HG03354 (cell line): ENCODE results near the gene TNNI3.
"Not testable (repeated sequence)": the region's sequence is repeated elsewhere in the genome, so short reads cannot be mapped to it uniquely, and the experiment has no call there.

Experiments
- ATAC-seq: cut with Tn5 transposase; IDR thresholded peaks from one replicate; pipeline ENCODE4 v1.9.1; 2021; ENCODE audit warnings: mild to moderate bottlenecking; ENCODE audit not compliant: unreplicated experiment, poor library complexity, severe bottlenecking

TNNI3 gene

DNA sequence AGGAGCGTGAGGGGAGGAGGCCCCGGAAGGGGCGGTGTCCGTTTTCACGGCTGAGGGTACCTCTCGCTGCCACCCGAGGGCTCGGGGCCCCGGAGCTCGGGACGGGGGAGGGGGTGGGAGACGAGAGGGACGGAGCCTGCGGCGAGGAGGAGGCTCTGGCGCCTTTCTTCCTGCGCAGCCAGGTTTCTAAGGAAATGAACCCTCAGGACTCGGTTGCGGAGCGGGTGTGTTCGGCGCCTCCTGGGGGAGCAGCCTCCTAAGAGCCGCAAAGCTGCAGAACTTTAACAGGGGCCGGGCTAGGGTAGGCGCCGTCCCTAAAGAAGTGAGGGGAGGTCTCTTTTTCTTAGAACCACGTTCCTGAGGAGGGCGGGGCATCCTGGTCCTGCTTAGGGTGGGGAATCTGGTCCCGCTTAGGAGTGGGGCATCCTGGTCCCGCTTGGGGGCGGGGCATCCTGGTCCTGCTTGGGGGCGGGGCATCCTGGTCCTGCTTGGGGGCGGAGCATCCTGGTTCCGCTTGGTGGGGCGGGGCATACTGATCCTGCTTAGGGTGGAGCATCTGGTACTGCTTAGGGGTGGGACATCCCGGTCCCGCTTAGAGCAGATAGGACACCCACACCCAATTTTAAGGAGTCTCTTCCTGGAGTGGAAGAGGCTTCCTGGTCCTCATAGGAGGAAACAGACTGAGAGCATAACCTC is 16.3 kb upstream of the TNNI3 start:
- ATAC-seq, result no peak

DNA sequence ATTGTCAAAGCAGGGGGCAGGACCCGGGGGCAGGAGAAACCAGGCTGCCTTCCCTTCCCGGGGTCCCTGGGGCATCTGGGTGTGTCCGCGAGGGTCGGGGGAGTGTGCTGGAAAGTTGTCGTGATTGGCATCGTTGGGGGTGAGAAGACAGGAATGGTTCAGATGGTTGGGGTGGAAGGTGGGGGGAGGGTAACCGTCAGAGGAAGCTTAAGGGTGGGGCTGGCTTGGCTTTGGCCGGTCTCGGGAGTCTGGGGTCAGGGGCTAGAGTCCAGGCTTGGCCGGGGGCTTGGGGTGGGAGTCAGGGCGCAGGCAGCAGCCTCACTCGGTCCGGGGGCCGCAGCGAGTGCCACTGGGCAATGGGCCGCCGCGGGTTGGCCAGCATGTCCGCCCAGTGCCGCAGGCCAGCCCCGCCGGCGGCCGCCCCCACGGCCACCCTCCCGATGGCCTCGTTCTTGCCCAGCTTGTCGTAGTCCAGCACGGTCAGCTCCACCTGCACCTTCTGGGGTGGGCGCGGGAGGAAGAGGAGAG is 15.7 kb upstream of the TNNI3 start:
- no peak for ATAC-seq

DNA sequence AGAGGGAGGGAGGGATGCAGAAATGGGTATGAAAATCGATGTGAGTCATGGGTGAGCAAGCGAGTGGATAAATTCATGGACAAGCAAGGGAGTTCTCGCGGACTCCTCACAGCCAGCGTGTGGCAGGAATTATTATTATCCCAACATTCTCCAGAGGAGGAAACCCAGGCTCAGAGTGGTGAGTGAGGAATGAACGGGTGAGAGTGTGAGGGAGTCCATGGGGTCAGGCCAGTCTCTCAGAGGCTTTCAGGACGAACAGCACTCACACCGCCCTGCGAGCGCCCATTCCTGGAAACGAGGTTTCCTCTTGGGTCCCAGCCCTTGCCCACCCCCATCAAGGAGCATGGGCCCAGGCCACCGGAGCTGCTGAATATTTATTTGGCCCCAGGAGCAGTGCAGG is 15.2 kb upstream of the TNNI3 start:
- ATAC-seq, result no peak

DNA sequence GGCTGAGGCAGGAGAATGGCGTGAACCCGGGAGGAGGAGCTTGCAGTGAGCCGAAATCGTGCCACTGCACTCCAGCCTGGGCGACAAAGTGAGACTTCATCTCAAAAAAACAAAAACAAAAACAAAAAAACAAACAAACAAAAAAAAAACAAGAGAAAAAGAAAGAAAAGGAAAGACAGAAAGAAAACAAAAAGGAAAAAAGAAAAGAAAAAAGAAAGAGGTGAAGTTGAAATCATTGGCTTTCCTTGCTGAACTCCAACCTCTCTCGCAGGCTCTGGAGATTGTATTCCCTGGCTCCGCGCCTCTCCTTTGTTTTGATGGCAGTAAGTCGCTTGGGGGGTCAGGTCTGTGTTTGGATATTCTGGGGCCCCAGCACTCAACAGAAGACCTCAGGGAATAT is 14.8 kb upstream of the TNNI3 start:
- not testable (repeated sequence) for ATAC-seq

DNA sequence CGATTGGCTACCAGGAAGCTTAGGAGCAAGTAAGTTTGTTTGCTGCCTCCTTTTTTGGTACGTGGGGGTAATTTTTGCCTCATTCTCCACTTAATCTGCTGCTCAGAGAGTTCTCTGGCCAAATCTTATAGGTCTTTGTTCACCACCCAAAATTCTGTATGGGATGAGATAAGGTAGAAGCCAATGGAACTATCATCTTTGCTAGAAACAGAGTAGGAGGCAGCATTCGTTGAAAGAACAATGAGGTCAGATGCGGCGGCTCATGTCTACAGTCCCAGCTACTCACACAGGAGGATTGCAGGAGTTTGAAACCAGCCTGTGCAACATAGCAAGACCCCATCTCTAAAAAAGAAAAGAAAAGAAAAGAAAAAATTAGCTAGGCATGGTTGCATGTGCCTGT is 13.9 kb upstream of the TNNI3 start:
- no peak for ATAC-seq

DNA sequence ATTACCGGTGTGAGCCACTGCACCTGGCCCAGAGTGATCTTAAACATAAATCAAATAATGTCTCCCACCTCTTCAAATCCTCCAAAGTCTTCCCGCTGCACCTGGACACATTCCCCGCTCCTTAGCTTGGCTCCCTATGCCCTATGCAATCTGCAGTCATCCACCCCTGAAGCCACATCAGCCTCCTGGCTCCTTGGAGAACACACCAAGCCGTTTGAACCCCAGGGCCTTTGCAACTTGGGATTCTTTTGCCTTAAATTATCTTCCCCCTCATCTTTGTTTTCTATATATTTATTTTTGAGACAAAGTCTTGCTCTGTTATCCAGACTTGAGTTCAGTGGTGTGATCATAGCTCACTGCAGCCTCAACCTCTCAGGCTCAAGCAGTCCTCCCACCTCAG is 11.6 kb upstream of the TNNI3 start:
- ATAC-seq, result no peak

DNA sequence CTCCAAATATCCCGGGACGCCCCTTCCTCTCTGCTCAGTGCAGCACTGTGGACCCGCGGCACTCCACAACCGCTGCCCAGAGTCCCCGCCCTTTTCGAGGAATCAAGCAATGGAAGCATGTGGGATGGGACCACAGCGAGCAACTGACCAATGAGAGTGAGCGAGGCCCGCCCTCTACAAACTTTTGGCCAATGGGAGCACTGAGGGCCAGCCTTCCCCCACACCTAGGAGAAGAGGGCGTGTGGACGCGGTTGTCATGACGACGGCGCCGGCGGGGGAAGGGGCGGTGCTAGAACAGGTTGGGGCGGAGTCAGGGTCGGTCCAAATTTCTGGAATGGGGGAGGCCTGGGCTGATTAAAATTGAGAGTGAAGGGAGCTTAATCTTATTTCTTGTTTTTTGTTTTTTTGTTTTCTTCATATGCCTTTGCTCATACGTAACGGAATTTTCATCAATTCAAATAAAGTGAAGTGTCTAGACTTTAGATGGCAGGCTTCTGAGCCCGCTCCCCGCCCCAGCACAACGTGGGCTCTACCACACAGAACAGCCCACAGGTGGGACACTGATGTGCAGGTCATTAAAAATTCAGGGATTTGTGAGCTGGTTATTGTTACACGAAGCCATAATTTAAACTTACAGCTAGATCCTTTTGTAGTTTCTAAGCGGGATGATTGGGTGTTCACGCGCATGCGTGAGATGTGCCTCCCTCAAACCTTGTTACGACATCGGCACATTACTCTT is 9.2 kb upstream of the TNNI3 start, which contains the start of gene DNAAF3:
DNAAF3 (minus strand) TSS at position 84 of the 739 bp plus-strand sequence. CDS start 200 bp downstream, outside the sequence.
- ATAC-seq, result peak; percentile 88

DNA sequence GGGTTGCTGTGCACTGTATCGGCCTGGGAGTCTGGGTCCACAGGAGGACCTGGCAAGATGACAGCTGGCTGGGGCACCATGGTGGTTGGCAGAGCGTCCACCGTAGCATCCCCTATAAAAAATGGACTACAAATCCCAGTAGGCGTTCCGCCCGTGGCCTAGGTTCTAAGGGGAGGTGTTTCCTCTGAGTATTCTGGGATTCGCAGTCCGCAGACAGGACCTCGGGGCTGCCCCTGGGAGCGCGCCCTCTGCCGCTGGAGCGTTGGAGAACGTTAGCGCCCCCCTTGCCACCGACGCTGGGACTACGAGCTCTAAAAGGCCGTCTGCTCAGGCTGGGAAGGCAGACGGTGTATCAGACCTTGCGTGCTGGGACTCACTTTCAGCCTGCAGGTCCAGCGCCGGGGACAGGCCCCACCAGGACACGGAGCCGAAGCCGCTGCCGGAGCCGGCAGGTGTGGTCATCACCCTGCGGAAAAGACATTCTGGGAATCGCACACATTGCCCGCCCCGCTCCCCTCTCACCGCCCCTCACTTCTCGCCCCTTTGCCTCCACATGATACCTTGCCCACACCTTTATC is 8.5 kb upstream of the TNNI3 start:
- peak; percentile 34 for ATAC-seq

DNA sequence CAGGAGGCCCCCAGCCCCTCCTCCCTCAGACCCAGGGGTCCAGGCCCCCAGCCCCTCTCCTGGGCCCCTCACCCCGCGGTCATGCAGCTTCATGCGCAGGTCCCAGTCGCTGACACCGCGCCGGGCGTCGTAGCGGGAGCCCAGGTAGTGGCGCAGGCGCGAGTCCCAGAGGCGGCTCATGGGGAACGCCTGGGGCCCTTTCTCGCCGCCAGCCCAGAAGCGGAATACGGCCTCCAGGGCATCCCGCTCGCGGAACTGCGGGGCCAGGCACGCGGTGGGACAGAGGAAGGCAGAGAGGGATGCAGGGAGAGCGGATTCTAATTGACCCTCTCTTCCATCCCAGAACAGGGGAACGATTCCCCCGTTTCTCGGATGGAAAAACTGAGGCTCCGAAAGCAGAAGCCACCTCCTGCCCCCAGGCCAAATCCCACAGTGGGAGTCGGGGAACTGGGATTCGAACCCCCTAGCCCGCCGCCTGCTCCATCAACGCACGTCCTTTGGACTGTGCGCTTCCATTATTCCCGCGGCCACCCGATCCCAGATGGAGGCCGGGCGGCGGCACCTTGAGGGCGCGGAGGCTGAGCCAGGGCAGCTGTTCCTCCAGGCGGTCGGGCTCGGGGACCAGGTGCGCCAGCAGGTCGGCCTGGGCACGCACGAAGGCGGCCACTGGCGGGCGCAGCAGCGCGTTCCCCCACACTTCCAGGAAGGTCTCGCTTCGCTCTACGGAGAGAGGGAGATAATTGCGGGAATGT is 4.2 kb upstream of the TNNI3 start:
- no peak for ATAC-seq

DNA sequence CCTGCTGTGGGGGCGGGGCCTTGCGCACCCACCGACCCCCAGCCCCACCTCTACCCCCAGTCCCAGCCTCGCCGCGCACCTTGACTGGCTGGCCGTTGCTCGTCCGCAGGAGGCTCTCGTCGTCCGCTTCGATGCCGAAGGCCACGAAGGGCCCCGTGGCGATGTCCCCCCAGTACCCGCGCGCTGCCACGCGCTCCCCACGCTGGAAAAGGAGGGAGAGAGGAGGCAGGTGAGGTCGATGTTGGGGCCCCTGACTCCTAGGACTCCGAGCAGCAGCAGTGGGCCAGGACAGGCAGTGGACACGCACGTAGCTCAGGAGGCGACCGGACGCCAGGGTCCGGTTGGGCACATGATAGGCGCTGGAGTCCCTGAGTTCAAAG is 3.4 kb upstream of the TNNI3 start:
- ATAC-seq, result no peak

DNA sequence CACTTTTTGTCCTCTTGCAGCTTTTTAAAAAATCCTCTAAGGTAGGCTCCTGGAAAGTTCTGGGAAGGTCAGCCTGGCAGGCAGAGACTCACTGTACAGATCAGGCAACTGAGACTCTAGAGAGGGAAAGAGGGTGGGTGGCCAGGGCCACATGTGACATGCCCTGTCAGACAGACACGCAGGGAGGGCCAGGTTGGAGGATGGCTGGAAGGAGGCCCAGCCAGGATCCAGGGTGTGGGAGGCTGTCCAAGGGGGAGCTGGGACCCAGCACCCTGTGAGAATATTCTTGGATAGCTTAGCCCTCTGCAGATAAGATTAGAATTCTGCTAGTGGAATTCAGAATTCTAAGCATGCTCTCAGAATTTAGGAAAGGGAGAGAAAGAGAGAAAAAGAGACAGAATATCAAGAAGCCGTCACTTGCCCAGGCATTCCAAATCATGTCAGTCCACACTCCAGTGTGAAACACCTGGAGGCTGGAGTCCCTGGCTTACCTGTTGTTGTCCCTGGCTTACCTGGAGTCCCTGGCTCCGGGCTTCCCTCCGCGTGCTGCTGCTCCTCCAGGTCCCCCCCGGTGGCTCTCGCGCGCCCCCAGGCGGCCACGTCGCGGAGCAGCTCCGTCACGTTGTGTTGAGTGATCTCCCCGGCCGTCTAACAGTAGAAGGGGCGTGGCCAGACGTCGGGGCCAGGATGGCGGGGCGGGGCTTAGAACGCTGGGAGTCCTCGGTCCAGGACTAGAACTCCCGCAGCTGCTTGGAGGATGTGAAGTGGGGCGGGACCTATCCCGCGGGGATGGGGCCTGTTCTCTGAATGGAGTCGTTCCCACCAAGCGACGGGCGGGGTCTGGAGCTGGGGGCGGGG is 2.8 kb upstream of the TNNI3 start:
- ATAC-seq, result peak; percentile 76

DNA sequence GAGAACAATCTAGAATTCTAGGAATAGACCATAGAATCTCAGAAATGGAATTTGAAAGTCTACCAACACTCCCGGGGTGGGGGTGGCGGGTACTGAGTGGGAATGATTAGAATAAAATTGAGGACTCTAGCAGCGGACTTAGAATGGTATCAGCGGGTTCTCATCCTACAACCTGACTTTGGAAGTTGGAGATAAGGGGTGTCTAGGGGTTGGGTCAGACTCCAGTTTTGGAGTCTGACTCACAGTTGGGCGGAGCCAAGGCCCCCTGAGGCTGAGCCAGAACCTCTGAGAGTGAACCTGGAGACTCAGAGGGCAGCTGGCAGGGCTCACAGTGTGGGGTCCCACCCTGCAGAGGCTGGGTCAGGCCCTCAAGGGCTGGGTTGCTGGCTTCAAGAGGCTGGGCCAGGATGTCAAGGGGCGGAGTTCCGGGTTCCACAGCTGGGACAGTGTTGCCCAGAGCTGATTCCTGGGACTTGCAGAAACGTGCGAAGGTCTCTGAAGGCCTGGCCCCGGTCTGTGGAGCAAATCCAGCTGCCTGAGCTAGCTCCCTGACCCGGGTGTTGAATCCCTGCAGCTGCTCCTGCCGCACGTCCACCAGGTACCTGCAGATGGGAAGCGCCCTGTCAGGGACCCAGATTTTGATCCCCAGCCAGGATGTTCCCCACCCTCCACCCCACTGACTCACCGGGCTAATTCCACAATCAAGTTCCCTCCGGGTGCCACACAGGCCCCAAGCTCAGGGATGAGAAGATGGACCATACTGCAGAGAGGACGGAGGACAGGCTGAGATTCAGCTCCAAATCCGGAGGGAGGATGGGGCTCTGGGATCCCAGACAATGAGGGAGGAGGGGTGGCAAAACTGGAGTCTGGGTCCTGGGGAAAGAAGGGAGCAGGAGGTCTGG is 1.6 kb upstream of the TNNI3 start:
- no peak for ATAC-seq

DNA sequence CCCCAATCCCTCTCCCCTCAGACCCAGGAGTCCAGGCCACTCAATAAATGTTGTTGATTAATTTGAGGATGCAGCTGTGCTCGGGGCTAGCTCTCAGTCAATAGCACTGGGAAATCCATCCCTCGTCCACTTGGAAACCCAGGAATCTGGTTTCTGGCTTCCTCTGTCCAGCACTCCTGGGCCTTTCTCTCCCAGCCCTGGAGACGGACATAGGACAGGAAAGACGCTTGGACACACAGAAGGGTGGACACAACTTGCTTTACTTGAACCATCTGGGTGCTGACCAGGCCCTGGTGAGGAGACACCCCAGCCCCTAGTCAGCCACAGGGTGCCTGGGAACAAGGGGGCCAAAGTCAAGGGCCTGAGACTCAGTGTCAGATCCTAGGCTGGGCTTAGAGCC is 891 bp upstream of the TNNI3 start:
- ATAC-seq, result no peak

DNA sequence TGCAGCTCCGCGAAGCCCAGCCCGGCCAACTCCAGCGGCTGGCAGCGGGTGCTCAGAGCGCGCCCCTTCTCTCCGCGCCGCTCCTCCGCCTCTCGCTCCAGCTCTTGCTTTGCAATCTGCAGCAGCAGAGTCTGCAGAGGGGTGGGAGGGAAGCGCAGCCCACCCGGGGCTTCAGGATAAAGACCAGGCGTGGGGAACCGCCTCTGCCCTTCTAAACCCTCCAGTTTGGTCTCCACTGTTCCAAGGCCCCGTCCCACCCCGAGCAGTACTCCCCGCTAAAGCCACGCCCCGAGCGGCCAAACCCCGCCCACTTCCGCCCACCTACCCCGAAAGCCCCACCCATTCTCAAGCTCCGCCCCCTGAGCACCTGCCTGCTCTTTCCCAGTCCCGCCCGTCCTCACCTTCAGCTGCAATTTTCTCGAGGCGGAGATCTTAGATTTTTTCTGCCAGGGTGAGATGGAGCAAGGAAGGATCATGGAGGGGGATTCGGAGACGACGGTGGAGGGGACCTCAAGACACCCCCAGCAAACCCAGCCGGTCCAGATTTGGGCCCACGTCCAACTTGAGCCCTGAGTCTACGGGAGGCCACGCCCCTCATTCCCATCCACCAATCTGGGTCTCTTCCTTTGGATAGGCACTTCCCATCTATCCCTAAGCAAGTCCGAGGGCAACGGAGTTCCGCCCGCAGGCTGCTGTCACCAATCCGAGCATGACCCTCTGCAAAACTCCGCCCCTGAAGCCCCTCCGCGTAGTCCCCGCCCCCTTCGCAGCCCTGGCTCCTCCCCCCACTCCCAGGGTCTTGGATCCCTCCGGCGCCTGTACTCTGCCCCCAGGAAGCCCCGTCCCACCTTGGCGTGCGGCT is 1.1 kb downstream of the TNNI3 start:
- ATAC-seq, result no peak

DNA sequence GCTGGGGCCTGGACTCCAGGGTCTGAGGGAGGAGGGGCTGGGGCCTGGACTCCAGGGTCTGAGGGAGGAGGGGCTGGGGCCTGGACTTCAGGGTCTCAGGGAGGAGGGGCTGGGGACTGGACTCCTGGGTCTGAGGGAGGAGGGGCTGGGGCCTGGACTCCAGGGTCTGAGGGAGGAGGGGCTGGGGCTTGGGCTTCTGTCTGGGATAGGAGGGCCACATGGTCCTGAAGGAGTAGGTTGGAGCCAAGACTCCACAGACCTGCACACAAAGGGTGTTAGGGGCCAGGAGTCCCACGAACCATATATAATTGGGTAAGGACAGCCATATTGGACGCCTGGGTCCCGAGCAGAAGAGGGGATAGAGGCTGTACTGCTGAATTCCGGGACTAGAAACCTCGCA is 1.7 kb downstream of the TNNI3 start:
- ATAC-seq, result not testable (repeated sequence)

DNA sequence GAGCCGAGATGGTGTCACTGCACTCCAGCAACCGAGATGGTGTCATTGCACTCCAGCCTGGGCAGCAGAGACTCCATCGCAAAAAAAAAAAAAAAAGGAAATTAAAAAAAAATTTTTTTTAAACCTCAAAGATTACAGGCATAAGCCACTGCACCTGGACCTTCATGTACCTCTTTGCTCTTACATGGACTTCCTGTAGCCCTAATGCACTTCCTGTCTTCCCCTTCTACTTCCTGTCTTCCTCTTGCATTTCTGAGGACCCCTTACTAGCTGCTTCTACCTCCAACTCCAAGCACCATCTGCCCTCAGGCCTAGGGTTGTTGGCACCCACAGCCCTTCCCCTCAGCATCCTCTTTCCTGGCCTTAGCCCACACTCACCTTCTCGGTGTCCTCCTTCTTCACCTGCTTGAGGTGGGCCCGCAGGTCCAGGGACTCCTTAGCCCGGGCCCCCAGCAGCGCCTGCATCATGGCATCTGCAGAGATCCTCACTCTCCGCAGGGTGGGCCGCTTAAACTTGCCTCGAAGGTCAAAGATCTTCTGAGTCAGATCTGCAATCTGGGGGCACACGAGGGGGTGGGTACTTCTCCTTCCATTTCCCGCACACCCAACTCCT is 3.8 kb downstream of the TNNI3 start:
- no peak for ATAC-seq

DNA sequence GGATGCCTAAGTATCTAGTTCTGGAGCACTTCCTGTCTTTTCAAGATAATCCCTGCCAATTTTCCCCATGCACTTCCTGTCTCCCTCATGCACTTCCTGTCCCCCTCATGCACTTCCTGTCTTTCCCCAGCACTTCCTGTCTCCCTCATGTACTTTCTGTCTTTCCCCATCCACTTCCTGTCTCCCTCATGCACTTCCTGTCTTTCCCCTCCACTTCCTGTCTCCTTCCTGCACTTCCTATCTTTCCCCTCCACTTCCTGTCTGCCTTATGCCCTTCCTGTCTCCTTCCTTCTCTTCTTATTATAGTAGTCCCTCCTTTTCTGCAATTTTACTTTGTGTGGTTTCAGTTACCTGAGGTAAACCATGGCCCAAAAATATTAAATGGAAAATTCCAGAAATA is 5.5 kb downstream of the TNNI3 start:
- ATAC-seq, result no peak
